ENCODE results near the gene SYN1.

Gene SYN1

GRCh38 chrX:47571215-47571614 is 48.4 kb downstream of the SYN1 start:
- DNase-seq, result no peak

DNA sequence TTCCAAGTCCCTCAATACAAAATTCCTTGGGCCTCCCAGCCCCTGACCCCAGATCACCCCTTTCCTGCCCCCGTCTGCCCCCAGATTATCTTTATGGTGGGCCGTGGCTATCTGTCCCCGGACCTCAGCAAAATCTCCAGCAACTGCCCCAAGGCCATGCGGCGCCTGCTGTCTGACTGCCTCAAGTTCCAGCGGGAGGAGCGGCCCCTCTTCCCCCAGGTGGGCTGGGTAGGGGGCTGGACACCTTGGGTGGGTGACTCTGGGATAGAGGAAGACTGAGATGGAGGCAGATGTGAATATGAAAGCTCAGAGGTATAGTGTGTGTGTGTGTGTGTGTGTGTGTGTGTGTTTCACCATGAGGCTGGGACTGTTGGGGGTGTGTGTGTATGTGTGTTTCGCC is 48.9 kb downstream of the SYN1 start:
- no peak for DNase-seq

- DNase-seq, result peak in 1 of 2 donors; percentile 38
Observed at GRCh38 chrX:47568656-47569295, 50.9 kb downstream of the SYN1 start.

DNA sequence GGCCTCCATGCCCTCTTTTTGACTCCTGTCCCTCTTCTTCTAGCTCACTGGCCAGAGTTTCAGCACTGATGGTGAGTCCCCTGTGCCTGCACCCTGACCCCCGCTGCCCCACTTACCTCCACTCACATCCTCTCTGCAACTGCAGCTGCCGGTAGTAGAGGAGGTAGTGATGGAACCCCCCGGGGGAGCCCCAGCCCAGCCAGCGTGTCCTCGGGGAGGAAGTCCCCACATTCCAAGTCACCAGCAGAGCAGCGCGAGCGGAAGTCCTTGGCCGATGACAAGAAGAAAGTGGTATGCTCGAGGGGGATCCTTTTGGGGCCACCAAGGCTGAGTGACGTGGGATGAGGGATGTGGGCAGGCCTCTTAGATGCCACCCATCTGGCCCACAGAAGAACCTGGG is 52.8 kb downstream of the SYN1 start:
- no peak for DNase-seq

GRCh38 chrX:47564438-47565085 is 55.1 kb downstream of the SYN1 start:
- no peak for DNase-seq

- DNase-seq, result no peak
Observed at GRCh38 chrX:47563801-47564315, 55.8 kb downstream of the SYN1 start.

DNA sequence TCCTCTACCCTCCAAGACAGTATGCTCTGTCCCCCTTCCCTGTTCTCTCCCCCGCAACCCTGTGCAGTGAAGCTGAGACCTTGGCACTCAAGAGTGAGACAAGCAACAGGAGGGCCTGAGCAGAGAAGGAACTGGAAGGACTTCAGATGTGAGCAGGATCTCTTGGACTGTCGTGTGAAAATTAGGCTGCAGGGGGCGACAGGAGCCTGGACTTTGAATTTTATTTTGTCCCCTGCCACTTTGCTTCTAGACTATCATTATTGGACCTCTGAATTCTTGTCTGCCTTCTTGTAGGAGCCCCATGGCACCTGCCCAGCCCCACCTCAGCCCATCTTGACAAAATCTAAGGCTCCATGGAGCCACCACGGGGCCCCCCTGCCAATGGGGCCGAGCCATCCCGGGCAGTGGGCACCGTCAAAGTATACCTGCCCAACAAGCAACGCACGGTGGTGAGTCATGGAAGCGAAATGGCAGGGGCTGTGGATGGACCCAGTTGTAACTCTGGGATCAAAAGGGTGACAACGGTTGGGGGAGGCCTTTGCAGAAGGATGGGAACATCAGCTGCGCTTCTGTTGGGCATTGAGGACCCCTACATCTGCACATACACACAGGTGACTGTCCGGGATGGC is 56.9 kb downstream of the SYN1 start:
- DNase-seq, result no peak

DNA sequence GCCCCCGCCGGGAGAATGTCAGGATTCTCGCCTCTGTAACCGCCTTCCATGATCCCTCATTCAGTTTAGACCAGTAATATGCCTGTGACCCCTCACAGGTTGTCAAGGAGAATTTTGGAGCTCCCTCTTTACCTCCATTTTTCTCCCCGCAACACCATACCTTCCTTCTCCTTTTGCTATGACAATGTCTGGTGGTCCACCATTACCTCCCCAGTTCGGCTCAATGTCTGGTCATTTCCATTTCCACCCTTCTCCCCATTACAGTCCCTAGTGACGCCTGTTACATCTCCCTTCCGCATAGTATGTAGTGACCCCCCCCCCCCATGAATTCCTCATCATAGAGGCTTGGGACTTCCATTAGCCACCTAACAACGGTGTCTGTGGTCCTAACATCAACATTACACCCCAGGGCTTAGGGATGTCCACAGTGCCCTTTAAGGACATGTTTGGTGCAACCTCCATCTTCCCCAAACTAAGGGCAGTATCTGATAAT is 58.0 kb downstream of the SYN1 start:
- DNase-seq, result no peak

- peak; percentile 94 to 95 for DNase-seq
Observed at GRCh38 chrX:47560934-47561658, 58.6 kb downstream of the SYN1 start, which contains the start of gene ARAF. TSS of gene ARAF (plus strand) at chrX:47561205. CDS start at chrX:47562968, 1,763 bp downstream.

- DNase-seq, result no peak
Observed at GRCh38 chrX:47560179-47560933, 59.3 kb downstream of the SYN1 start.

DNA sequence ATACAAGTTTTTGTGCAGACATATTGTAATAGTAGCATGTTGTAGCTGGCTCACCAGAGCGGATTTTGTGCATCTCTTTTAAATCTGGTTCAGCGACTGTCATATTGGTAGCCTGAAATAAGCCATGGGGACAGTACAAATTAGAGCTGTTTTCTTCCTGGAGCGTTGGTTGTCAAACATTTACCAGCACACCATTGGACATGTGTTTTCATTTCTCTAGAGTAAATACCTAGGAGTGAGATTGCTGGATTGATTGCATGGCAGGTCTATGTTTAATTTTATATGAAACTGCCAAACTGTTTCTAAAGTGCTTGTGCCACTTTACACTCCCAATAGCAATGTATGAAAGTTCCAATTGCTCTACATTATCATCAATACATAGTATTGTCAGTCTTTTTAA is 61.2 kb downstream of the SYN1 start:
- no peak for DNase-seq

DNA sequence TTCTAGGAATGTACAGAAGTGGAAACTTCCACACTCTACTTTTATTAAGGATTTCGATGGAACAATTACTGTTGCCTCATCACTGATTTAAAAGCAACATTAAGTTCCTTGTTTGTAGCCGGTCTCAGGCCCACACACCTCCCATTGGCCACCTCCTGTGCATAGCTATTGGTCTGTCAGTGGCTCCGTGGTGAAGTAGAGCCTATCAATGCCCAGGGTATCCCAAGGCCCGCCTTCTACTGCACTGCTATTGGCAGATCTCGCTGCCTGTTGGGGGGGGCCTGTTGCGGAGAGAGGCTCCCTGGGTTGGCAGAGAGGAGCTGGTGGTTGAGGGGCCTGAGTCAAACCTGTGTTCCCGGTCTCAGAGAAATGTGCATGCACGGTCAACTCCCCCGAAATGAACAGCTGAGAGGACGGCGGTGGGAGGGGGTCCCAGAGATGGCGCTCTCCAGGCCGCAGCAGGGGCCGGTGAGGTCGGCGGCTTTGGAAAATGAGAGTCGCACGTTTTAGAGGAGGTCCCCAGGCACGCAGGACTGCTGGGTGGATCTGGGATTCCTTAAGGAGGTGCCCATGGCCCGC is 63.5 kb downstream of the SYN1 start:
- peak; percentile 78 to 81 for DNase-seq

- no peak for DNase-seq
Observed at GRCh38 chrX:47543496-47543895, 76.2 kb downstream of the SYN1 start.

- no peak for DNase-seq
Observed at GRCh38 chrX:47540754-47541538, 78.7 kb downstream of the SYN1 start.

DNA sequence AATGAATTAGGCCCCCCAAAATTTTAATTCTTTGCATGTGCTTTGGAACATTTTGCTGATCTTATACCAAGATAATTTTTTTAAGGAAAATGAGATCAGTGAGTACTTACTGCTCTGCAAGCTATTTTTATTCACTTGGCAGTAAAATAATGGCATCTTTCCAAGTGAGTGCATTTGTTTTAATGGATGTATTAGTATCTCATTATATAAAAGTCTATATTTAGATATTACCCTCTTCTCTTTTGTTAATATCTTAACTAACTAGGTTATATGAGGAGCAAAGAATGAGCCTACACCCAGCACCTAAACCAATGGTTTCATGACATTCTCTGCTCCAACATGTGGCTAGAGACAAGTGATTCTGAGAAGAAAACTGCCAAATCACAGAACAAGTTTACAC is 79.8 kb downstream of the SYN1 start:
- no peak for DNase-seq

DNA sequence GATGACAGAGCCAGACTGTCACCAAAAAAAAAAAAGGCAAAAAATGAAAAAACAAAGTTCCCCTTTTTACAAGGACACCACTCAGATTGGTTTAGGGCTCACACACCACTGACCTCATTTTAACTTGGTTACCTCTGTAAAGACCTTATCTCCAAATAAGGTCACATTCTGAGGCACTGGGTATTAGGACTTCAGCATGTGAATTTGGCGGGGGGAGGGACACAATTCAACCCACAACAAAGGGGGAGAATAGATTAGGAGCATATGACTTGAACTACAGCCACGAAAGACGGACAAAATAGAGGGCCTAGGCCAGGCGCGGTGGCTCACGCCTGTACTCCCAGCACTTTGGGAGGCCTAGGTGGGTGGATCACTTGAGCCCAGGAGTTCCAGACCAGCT is 89.6 kb downstream of the SYN1 start:
- DNase-seq, result no peak

GRCh38 chrX:47529548-47529947 is 90.1 kb downstream of the SYN1 start:
- no peak for DNase-seq

GRCh38 chrX:47523713-47524166 is 95.9 kb downstream of the SYN1 start:
- DNase-seq, result no peak

- DNase-seq, result peak; percentile 73 to 76
Observed at GRCh38 chrX:47523297-47523696, 96.4 kb downstream of the SYN1 start.
